SK-N-SH (cell line): ENCODE measurements around the gene CLEC4E. TPM values are rescaled to one million over a fixed set of nuclear protein-coding genes. Genes with fewer than 3 reads are reported as not detected.

Source experiments
- CTCF ChIA-PET: fragments of 300-600, 350-600 bp; formaldehyde crosslinking; extraction: SDS; loops from one replicate; lab custom pipeline; 2021; lab: Yijun Ruan, JAX
- POLR2A ChIA-PET: fragments of 350-600 bp; sonication (Branson Sonifier 250); formaldehyde crosslinking; extraction: SDS; loops from one replicate; lab custom pipeline; 2020; ENCODE audit warnings: antibody characterized with exemption, inconsistent platforms; lab: Yijun Ruan, JAX
- DNase-seq: peaks from one replicate; pipeline ENCODE4 v3.0.0; 2012
- H2AFZ ChIP-seq: fragments of 200-600 bp; sonication (generic); 2 replicates; pipeline ENCODE4 v1.8.1; 2016; ENCODE audit warnings: antibody characterized with exemption, mild to moderate bottlenecking, low read depth
- H3F3A ChIP-seq: fragments of 200-600 bp; sonication (generic); replicated peaks from 2 replicates; pipeline ENCODE3; 2016; ENCODE audit warnings: antibody characterized with exemption, mild to moderate bottlenecking; ENCODE audit not compliant: insufficient read depth
- H3K27ac ChIP-seq, 2 experiments: fragments of 200-500 bp in 1 of 2; fragments of 200-600 bp in 1 of 2; sonication (Bioruptor generic) in 1 of 2; sonication (generic), shearing (Covaris generic) in 1 of 2; 2 replicates each; pipeline versions ENCODE4 v1.5.1 to v1.6.1; 2014 to 2016; ENCODE audit warnings: low read depth in 2 of 2, inconsistent platforms in 1 of 2, low read length in 1 of 2, mild to moderate bottlenecking in 1 of 2, mixed read lengths in 1 of 2
- H3K27me3 ChIP-seq: fragments of 200-600 bp; sonication (generic), shearing (Covaris generic); 2 replicates; pipeline ENCODE4 v1.6.1; 2016; ENCODE audit warnings: mixed run types; ENCODE audit not compliant: insufficient read depth
- H3K36me3 ChIP-seq, 2 experiments: fragments of 200-500 bp in 1 of 2; fragments of 200-600 bp in 1 of 2; sonication (Bioruptor generic) in 1 of 2; sonication (generic) in 1 of 2; replicated peaks in 1 of 2; 2 replicates each; pipeline versions ENCODE3 to v1.5.1; 2014 to 2016; ENCODE audit warnings: low read length in 1 of 2, mild to moderate bottlenecking in 1 of 2; ENCODE audit not compliant: insufficient read depth in 2 of 2, control insufficient read depth in 1 of 2
- H3K4me1 ChIP-seq, 2 experiments: fragments of 200-500 bp in 1 of 2; fragments of 200-600 bp in 1 of 2; sonication (Bioruptor generic) in 1 of 2; sonication (generic), shearing (Covaris generic) in 1 of 2; 2 replicates each; pipeline versions ENCODE4 v1.5.1 to v1.6.1; 2014 to 2016; ENCODE audit warnings: low read depth in 1 of 2, low read length in 1 of 2, mixed run types in 1 of 2; ENCODE audit not compliant: insufficient read depth in 2 of 2, control insufficient read depth in 1 of 2
- H3K4me2 ChIP-seq: fragments of 200-600 bp; sonication (generic), shearing (Covaris generic); 2 replicates; pipeline ENCODE4 v1.6.1; 2017; ENCODE audit warnings: mixed run types
- H3K4me3 ChIP-seq, 2 experiments: fragments of 200-500 bp in 1 of 2; fragments of 200-600 bp in 1 of 2; sonication (Bioruptor generic) in 1 of 2; sonication (generic), shearing (Covaris generic) in 1 of 2; 2 replicates each; pipeline versions ENCODE4 v1.5.1 to v1.8.1; 2014 to 2016; ENCODE audit warnings: low read depth in 2 of 2, inconsistent platforms in 1 of 2, low read length in 1 of 2, mild to moderate bottlenecking in 1 of 2, mixed read lengths in 1 of 2, moderate library complexity in 1 of 2
- H3K79me2 ChIP-seq: fragments of 200-600 bp; sonication (generic); 2 replicates; pipeline ENCODE4 v1.8.1; 2017; ENCODE audit warnings: mild to moderate bottlenecking; ENCODE audit not compliant: insufficient read depth
- H3K9ac ChIP-seq: fragments of 200-600 bp; sonication (generic); 2 replicates; pipeline ENCODE4 v1.6.1; 2017; ENCODE audit warnings: mixed run types
- H3K9me2 ChIP-seq: fragments of 200-600 bp; sonication (generic); 2 replicates; pipeline ENCODE4 v1.6.1; 2017; ENCODE audit warnings: mixed run types
- H3K9me3 ChIP-seq: fragments of 200-600 bp; sonication (generic); 2 replicates; pipeline ENCODE4 v1.6.1; 2017; ENCODE audit warnings: mixed run types, mild to moderate bottlenecking, moderate library complexity
- H4K20me1 ChIP-seq: fragments of 200-600 bp; sonication (generic); 2 replicates; pipeline ENCODE4 v1.6.1; 2017; ENCODE audit warnings: mild to moderate bottlenecking, mixed run types; ENCODE audit not compliant: insufficient read depth
- EP300 ChIP-seq, 2 experiments: IDR thresholded peaks; 2 replicates each; pipeline versions ENCODE4 v1.4.0 to v1.6.1; 2012; ENCODE audit warnings: borderline replicate concordance in 1 of 2, low read depth in 1 of 2, low read length in 1 of 2
- EZH2phosphoT487 ChIP-seq: fragments of 200-600 bp; sonication (generic); IDR thresholded peaks from 2 replicates; pipeline ENCODE4 v1.6.1; 2017; ENCODE audit warnings: low read depth, mixed run types, mild to moderate bottlenecking, antibody characterized with exemption, moderate library complexity, borderline replicate concordance
- FOSL2 ChIP-seq: IDR thresholded peaks from 2 replicates; pipeline ENCODE4 v1.4.0; 2012; ENCODE audit warnings: low read depth, mild to moderate bottlenecking, moderate library complexity, borderline replicate concordance
- FOXM1 ChIP-seq: IDR thresholded peaks from 2 replicates; pipeline ENCODE4 v1.4.0; 2012; ENCODE audit warnings: low read depth, mild to moderate bottlenecking
- GATA2 ChIP-seq: sonication (generic); formaldehyde crosslinking; IDR thresholded peaks from 2 replicates; pipeline ENCODE4 v1.5.0; 2020; ENCODE audit warnings: mild to moderate bottlenecking, missing genetic modification reagents
- JUND ChIP-seq: IDR thresholded peaks from 2 replicates; pipeline ENCODE4 v1.4.0; 2012
- MAX ChIP-seq: IDR thresholded peaks from 2 replicates; pipeline ENCODE4 v1.4.0; 2012; ENCODE audit warnings: low read depth
- MEF2A ChIP-seq: IDR thresholded peaks from 2 replicates; pipeline ENCODE4 v1.4.0; 2012; ENCODE audit warnings: low read depth, borderline replicate concordance
- POLR2AphosphoS5 ChIP-seq: IDR thresholded peaks from 2 replicates; pipeline ENCODE4 v1.6.1; 2012; ENCODE audit warnings: low read depth, low read length
- SIN3A ChIP-seq: IDR thresholded peaks from 2 replicates; pipeline ENCODE4 v1.6.1; 2012; ENCODE audit warnings: low read depth, mild to moderate bottlenecking, low read length, moderate library complexity, borderline replicate concordance
- SMC3 ChIP-seq: IDR thresholded peaks from 2 replicates; pipeline ENCODE4 v1.6.1; 2012; ENCODE audit warnings: low read depth, low read length, improper control_type of control experiment
- TAF1 ChIP-seq: IDR thresholded peaks from 2 replicates; pipeline ENCODE4 v1.6.1; 2012; ENCODE audit warnings: low read depth, mild to moderate bottlenecking, low read length, moderate library complexity, borderline replicate concordance
- TEAD4 ChIP-seq: IDR thresholded peaks from 2 replicates; pipeline ENCODE4 v1.4.0; 2012; ENCODE audit warnings: mild to moderate bottlenecking, borderline replicate concordance; ENCODE audit not compliant: insufficient read depth
- ZBTB33 ChIP-seq: IDR thresholded peaks from 2 replicates; pipeline ENCODE4 v1.4.0; 2012; ENCODE audit warnings: low read depth, borderline replicate concordance
- WGBS: methylation state at CpG from one replicate; pipeline ENCODE4 v1.1.6; 2017; ENCODE audit warnings: low lambda C conversion rate; 5-methylcytosine and 5-hydroxymethylcytosine counted together
- polyA plus RNA-seq, 3 experiments: library from polyadenylated mRNA; depleted of rRNA; stranded (reverse); fragments of >200 nt; gene quantifications; 2 replicates each; pipeline ENCODE4 v1.2.3, GENCODE V29; 2012
- TF ChIP-seq, protein P1 (sequence below): fragments of 150-350 bp; IDR thresholded peaks from 2 replicates; pipeline ENCODE4 v1.6.1; 2017; ENCODE audit warnings: antibody characterized with exemption, low read length, low read depth, borderline replicate concordance
- TF ChIP-seq, protein P2 (sequence below): IDR thresholded peaks from 2 replicates; pipeline ENCODE4; 2012

CLEC4E gene
- polyA plus RNA-seq, 1 of the 3 experiments (the other 2 are of a cell fraction) = not detected

DNA sequence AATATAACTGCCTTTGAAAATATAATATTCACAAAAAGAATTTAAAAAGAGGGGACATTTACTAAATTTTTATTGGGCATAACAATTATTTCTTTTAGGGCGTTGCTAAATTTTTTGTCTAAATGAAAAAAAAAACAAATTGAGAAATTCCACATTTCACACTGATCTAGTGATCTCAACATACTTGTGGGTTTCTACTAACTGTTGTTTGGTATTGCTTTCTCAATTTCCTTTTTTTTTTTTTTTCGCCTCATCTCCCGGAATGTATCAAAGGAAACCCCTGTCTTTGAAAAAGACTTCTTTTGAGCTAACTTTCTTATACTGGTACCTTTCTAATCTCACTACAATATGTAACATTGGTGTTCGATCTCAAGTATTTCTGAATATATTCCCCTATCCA, 27.4 kb downstream of the CLEC4E start, which contains the start of gene CLEC4D:
TSS of gene CLEC4D (plus strand) at position 248 of the 400 bp plus-strand sequence. CDS start 230 bp downstream, outside the sequence.
- CTCF ChIA-PET = interaction anchor here (1.5 kb wide), 1 partner anchor 31 kb away, joined by 6 read pairs; no protein-coding TSS in a partner anchor
- Histone ChIP-seq H4K20me1 (no peaks in the 10 kb centered on the region), H3K9me3 (no peaks in the 10 kb centered on the region), H3K4me2 (no peak within 1 kb of the TSS), H3K27me3 (peaks cover 7% of the 10 kb centered on the region; the same call in 1 of the 2 replicates), H3F3A (no peaks in the 10 kb centered on the region), H3K4me1 (no peaks in the 10 kb centered on the region), H3K9me2 (no peaks in the 10 kb centered on the region), H3K4me3 (no peak within 1 kb of the TSS), H3K79me2 (no peaks in the 10 kb centered on the region), H2AFZ (no peak within 1 kb of the TSS), H3K36me3 (no peaks in the 10 kb centered on the region), H3K9ac (no peak within 1 kb of the TSS), H3K27ac (no peak within 1 kb of the TSS)
- WGBS = 6% methylated on average over 4 of the region's 4 CpGs
- DNase-seq = no peak
- no peak for TF ChIP-seq SIN3A
- no peak for TF ChIP-seq MEF2A
- no peak for TF ChIP-seq SMC3
- TF ChIP-seq GATA2 (CRISPR knock-in tag) = no peak
- TF ChIP-seq ZBTB33 = no peak
- TF ChIP-seq EP300 (IDR thresholded peaks at IDR 0.05; ENCODE audit: borderline replicate concordance in 1 of 2, low read depth in 1 of 2, low read length in 1 of 2) = no peak
- TF ChIP-seq POLR2AphosphoS5 = no peak
- no peak for TF ChIP-seq FOXM1
- no peak for TF ChIP-seq TAF1
- TF ChIP-seq, protein P1, sequence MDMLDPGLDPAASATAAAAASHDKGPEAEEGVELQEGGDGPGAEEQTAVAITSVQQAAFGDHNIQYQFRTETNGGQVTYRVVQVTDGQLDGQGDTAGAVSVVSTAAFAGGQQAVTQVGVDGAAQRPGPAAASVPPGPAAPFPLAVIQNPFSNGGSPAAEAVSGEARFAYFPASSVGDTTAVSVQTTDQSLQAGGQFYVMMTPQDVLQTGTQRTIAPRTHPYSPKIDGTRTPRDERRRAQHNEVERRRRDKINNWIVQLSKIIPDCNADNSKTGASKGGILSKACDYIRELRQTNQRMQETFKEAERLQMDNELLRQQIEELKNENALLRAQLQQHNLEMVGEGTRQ = no peak
- TF ChIP-seq FOSL2 = no peak
- TF ChIP-seq TEAD4 = no peak
- no peak for TF ChIP-seq MAX
- TF ChIP-seq EZH2phosphoT487 = no peak
- TF ChIP-seq, protein P2, sequence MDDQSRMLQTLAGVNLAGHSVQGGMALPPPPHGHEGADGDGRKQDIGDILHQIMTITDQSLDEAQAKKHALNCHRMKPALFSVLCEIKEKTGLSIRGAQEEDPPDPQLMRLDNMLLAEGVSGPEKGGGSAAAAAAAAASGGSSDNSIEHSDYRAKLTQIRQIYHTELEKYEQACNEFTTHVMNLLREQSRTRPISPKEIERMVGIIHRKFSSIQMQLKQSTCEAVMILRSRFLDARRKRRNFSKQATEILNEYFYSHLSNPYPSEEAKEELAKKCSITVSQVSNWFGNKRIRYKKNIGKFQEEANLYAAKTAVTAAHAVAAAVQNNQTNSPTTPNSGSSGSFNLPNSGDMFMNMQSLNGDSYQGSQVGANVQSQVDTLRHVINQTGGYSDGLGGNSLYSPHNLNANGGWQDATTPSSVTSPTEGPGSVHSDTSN = no peak
- no peak for TF ChIP-seq JUND
- POLR2A ChIA-PET = no interaction called here
